Stimulated activated naive CD8-positive, alpha-beta T cell treated with anti-CD3 and anti-CD28 coated beads, Interleukin-15, Interleukin-2, amounts not matched to agents 100 ng/mL and 50 ng/mL, for 24 hours (primary cell): ENCODE measurements around the gene ERO1A.

Source experiments
- H3K27ac Mint-ChIP-seq: one replicate; pipeline ENCODE4 v1.8.0; 2021; ENCODE audit warnings: mild to moderate bottlenecking, mixed read lengths
- H3K27me3 Mint-ChIP-seq: one replicate; pipeline ENCODE4 v1.8.0; 2021; ENCODE audit warnings: mixed read lengths
- H3K36me3 Mint-ChIP-seq: one replicate; pipeline ENCODE4 v1.8.0; 2021; ENCODE audit warnings: low read depth, mixed read lengths
- H3K4me1 Mint-ChIP-seq: one replicate; pipeline ENCODE4 v1.8.0; 2021; ENCODE audit warnings: low read depth, mixed read lengths
- H3K4me3 Mint-ChIP-seq: one replicate; pipeline ENCODE4 v1.8.0; 2021; ENCODE audit warnings: mild to moderate bottlenecking, mixed read lengths
- H3K9me3 Mint-ChIP-seq: one replicate; pipeline ENCODE4 v1.8.0; 2021; ENCODE audit warnings: mixed read lengths

ERO1A gene

DNA sequence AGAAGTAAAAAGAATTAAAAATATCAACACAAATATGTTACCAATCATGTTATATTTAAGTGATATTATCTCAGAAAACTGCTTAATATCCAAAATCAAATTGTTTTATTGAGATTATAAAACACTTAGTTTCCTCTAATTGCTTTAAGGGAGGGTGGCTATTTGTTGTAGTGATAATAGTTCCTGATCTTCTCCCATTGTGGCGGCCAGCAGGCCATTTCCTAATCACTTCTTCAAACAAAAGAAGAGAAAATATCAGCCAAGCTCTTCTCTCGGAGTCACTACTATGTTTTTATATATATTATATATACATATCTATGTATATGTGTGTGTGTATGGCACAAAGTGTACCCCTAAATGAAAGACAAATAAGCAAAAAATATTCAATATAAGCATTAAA is 31.5 kb downstream of the ERO1A start:
- no peak overlapping the region for H3K4me3 Mint-ChIP-seq
- H3K4me1 Mint-ChIP-seq = no peaks in the 10 kb centered on the region
- H3K27me3 Mint-ChIP-seq = no peaks in the 10 kb centered on the region
- H3K9me3 Mint-ChIP-seq = no peaks in the 10 kb centered on the region
- peaks cover 45% of the 10 kb centered on the region for H3K36me3 Mint-ChIP-seq
- no peak overlapping the region for H3K27ac Mint-ChIP-seq

DNA sequence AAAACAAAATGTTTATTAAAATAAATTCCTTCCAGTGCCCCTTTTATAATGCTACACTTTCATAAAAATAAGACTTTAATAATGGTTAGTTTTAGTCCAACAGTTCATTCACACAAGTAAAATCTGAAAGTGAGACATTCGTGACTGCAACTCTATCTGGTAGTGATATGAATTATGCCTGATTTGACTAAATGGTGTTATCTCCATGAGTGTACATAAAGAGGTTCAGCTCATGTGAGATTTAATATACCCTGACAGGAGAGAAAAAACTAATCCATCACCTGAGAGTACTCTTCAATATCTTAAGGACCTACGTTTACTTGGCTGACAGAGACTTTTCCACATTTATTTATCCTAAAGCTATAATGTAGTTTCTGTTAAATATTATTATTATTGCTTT is 34.0 kb downstream of the ERO1A start:
- H3K4me3 Mint-ChIP-seq = no peak overlapping the region

DNA sequence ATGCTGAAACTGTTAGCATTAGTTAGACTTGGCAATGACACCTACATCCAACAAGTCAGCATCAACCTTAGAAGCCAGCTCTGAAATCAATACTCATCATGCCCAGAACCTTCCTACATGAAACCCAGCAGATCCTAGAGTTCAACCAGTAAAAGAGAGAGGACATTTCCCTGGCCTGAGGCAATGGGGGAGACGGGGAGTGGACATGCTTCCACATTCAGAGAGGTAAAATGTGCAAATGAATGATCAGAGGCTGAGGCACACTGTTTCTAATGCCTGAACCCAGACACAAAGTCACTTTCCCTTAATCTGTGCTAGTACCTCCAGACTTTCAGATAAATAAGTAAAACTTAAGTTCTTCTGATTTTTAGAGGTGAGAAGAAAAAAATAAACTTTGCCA is 34.5 kb downstream of the ERO1A start:
- no peak overlapping the region for H3K4me3 Mint-ChIP-seq
- H3K9me3 Mint-ChIP-seq = no peaks in the 10 kb centered on the region
- H3K27me3 Mint-ChIP-seq = no peaks in the 10 kb centered on the region
- no peaks in the 10 kb centered on the region for H3K4me1 Mint-ChIP-seq
- H3K27ac Mint-ChIP-seq = no peak overlapping the region
- peaks cover 58% of the 10 kb centered on the region for H3K36me3 Mint-ChIP-seq

More for the DNA sequence above, 34.0 kb downstream of the ERO1A start:
- peaks cover 58% of the 10 kb centered on the region for H3K36me3 Mint-ChIP-seq
- H3K27ac Mint-ChIP-seq = no peak overlapping the region
- H3K4me1 Mint-ChIP-seq = no peaks in the 10 kb centered on the region
- H3K9me3 Mint-ChIP-seq = no peaks in the 10 kb centered on the region
- no peaks in the 10 kb centered on the region for H3K27me3 Mint-ChIP-seq

DNA sequence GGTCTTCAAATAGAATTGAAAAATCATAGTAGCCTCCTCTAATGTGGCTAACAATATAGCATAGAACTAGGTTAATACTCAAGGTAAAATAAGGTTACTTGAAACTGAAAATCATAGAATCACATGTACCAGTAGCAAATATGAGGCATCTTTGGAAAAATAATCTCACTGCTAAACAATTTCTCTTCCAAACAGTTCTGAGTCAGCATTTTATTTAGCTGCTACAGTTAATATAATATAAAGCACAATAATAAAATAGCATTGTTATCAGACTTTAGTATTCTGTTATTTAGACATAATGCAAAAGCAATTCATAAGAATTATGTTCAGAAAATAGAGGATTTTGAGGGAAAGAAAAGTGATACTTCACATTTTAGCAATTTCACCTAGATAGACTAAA is 35.0 kb downstream of the ERO1A start:
- Mint-ChIP-seq H3K27me3 (no peaks in the 10 kb centered on the region), H3K9me3 (no peaks in the 10 kb centered on the region), H3K27ac (no peak overlapping the region), H3K4me3 (no peak overlapping the region), H3K36me3 (peaks cover 56% of the 10 kb centered on the region), H3K4me1 (no peaks in the 10 kb centered on the region)

DNA sequence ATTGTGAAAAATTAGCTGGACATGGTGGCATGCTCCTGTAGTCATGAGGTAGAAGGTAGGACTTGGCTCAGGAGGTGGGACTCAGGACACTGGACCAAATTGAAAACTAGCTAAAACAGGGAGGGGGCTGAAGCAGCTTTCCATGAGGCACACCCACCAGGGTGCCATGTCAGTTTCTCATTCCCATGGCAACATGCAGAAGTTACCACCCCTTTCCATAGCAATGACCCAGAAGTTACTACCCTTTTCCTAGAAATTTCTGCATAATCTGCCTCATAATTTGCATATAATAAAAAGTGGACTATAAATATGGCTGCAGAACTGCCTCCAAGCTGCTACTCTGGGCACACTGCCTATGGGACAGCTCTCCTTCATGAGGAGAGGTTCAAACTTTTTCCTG is 38.5 kb downstream of the ERO1A start:
- H3K9me3 Mint-ChIP-seq = no peaks in the 10 kb centered on the region
- H3K27me3 Mint-ChIP-seq = no peaks in the 10 kb centered on the region
- H3K4me1 Mint-ChIP-seq = no peaks in the 10 kb centered on the region
- H3K4me3 Mint-ChIP-seq = no peak overlapping the region
- no peak overlapping the region for H3K27ac Mint-ChIP-seq
- peaks cover 60% of the 10 kb centered on the region for H3K36me3 Mint-ChIP-seq

DNA sequence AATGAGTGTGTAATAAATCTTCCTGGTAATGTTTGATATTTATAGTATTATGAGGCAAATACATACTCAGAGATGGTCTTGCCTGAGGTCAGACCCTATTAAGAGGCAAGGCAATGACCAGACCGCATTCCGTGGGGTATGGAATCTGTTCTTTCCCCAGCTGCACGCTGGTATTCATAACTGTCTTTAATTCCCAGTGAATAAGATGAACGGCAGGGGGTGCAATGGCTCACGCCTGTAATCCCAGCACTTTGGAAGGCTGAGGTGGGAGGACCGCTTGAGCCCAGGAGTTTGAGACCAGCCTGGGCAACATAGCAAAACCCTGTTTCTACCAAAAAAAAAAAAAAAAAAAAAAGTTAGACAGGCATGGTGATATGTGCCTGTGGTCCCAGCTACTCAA is 44.6 kb downstream of the ERO1A start:
- no peak overlapping the region for H3K4me3 Mint-ChIP-seq
- H3K27ac Mint-ChIP-seq = no peak overlapping the region
- no peaks in the 10 kb centered on the region for H3K9me3 Mint-ChIP-seq
- no peaks in the 10 kb centered on the region for H3K27me3 Mint-ChIP-seq
- H3K4me1 Mint-ChIP-seq = no peaks in the 10 kb centered on the region
- H3K36me3 Mint-ChIP-seq = peaks cover 72% of the 10 kb centered on the region

DNA sequence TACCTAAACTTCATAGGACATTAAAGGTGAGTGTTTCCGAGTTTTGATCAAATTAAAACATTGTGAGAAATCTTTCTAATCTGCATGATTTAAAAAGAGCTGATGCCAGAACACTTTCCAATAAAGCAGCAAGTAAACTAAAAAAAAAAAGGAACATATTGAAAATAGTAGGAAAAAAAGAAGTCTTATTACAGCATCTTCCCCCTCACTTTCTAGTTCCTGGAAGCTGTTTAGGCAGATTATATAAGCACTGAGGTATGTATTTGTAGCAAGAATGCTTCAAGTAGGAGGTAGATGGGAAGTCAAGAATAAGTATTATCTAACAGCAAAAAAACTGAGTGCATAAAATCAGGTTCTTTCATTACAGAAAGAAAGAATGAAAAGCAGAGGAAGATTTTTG is 45.8 kb downstream of the ERO1A start:
- peak overlapping the region; percentile 26 for H3K27ac Mint-ChIP-seq

DNA sequence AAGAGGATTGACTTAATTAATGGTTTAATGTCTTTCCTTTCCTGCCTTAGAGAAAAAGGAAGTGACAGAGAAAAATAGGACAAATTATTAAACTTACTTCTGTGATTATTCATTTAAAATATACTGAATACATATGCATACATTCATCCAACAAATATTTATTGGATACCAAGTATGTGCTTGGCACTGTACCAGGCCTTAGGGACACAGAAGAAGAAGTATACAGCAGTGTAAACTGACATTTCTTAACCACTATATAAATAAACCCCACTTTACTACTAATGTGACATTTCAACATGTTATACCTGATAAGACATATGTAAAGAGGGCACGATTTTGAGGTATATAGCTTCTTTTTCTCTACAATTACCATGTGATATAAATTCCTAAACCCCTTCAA is 53.6 kb downstream of the ERO1A start:
- H3K4me1 Mint-ChIP-seq = peaks cover 15% of the 10 kb centered on the region
- H3K27ac Mint-ChIP-seq = no peak overlapping the region
- H3K36me3 Mint-ChIP-seq = peaks cover 48% of the 10 kb centered on the region
- no peak overlapping the region for H3K4me3 Mint-ChIP-seq
- no peaks in the 10 kb centered on the region for H3K27me3 Mint-ChIP-seq
- peaks cover 11% of the 10 kb centered on the region for H3K9me3 Mint-ChIP-seq

More for the DNA sequence above, 45.8 kb downstream of the ERO1A start:
- peaks cover 67% of the 10 kb centered on the region for H3K36me3 Mint-ChIP-seq
- no peaks in the 10 kb centered on the region for H3K27me3 Mint-ChIP-seq
- no peaks in the 10 kb centered on the region for H3K9me3 Mint-ChIP-seq
- H3K4me1 Mint-ChIP-seq = no peaks in the 10 kb centered on the region
- H3K4me3 Mint-ChIP-seq = no peak overlapping the region

DNA sequence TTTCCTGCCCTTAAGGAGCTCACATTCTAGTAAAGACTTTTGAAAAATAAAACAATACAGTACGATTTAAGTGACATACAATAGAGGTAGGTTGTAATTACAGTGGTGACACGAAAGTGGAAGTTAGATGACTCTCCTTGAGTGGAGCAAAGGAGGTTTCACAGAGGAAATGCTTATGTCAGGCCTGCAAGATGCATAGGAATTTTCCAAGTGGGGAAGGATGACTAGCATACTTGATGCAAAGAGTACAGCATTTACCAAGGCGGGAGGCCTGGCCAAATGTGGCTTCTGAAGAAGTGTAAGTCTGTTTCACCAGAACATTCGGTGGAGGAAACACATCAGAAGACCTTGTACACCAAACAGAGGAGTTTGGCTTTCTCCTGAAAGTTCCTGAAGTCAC is 55.2 kb downstream of the ERO1A start:
- H3K27ac Mint-ChIP-seq = peak overlapping the region; percentile 90
- H3K9me3 Mint-ChIP-seq = peaks cover 11% of the 10 kb centered on the region
- peak overlapping the region; percentile 10 for H3K4me3 Mint-ChIP-seq
- H3K36me3 Mint-ChIP-seq = peaks cover 39% of the 10 kb centered on the region
- no peaks in the 10 kb centered on the region for H3K27me3 Mint-ChIP-seq
- H3K4me1 Mint-ChIP-seq = peaks cover 15% of the 10 kb centered on the region

DNA sequence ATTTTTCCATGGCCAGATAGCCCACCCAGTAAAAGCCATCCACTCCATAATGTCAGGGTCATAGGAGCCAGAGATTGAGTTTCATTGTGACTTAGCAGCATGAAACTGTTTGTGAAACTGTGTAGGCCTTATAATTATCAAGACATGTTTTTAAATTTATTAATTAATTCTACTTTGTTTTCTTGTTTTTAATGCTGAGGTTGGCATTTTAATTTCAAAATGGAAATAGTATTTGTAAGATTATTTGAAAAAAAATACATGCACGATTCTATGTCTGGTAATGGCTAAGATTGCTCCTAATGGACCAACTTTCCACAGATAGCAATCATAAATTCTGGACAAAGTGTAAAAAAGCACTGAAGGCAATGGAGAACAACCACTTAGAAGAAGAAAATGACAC is 75.7 kb downstream of the ERO1A start:
- H3K4me1 Mint-ChIP-seq = no peaks in the 10 kb centered on the region
- H3K9me3 Mint-ChIP-seq = no peaks in the 10 kb centered on the region
- no peak overlapping the region for H3K27ac Mint-ChIP-seq
- H3K36me3 Mint-ChIP-seq = no peaks in the 10 kb centered on the region
- H3K27me3 Mint-ChIP-seq = no peaks in the 10 kb centered on the region
- H3K4me3 Mint-ChIP-seq = no peak overlapping the region

DNA sequence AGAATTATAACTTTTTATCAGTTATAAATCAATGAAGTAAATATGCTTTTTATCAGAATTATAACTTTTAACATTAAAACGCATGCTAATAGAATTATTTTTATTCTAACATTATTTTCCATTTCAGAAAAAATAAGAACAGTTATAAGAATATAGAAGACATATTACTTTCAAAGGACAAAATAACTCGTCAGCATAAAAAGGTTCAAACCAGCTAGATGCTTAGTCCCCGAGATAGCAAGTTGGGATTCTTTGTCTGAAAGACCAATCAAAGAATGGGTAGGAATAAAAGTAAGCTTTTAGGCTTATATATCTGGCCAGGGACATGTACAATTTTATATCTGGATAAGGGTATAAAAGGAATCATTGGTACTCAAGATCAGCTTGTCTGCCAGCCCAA is 76.8 kb downstream of the ERO1A start:
- Mint-ChIP-seq H3K4me1 (no peaks in the 10 kb centered on the region), H3K27ac (no peak overlapping the region), H3K27me3 (no peaks in the 10 kb centered on the region), H3K36me3 (no peaks in the 10 kb centered on the region), H3K9me3 (no peaks in the 10 kb centered on the region), H3K4me3 (no peak overlapping the region)

DNA sequence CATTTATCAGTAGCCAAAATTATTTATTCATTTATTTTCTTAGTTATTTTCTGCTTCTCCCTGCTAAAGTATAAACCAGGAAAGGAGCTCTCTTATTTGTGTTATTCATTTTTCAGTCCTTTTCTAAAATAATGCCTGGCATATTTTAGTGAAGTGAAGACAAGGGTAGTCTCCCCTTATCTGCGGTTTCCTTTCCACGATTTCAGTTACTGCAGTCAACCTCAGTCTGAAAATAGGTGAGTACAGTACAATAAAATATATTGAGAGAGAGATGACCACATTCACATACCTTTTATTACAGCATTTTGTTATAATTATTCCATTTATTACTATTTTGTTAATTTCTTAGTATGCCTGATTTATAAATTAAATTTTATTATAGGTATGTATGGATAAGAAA is 85.2 kb downstream of the ERO1A start:
- no peaks in the 10 kb centered on the region for H3K36me3 Mint-ChIP-seq
- H3K4me3 Mint-ChIP-seq = no peak overlapping the region
- H3K9me3 Mint-ChIP-seq = peaks cover under 1% of the 10 kb centered on the region
- no peak overlapping the region for H3K27ac Mint-ChIP-seq
- no peaks in the 10 kb centered on the region for H3K4me1 Mint-ChIP-seq
- peaks cover 5% of the 10 kb centered on the region for H3K27me3 Mint-ChIP-seq

DNA sequence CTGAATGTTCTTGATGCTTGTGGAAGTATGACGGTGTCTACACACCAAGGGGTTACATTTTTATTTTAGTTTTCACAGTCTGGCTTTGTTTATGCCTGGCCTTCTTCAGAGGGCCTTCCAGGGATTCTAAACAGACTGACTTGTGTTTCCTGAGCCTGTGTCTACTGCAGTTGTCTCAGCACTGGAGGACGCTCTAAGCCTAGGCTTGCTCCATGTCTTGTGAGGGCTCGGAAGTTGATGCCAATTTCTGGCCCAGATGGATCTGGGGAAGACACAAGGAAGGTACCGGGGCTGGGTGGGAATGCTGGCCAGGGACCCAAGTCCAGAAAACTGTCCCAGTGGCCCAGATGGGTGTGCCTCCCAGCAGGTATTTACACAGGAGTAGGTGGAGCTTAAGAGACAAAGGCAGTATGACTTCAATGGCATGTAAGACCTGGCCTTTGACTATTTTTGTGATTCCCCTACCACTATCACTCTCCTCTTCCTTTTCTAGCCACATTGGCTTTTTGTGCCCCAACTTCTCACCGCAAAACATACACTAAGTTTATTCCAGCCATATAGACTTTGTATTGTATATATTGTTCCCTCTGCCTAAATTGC is 85.8 kb downstream of the ERO1A start:
- Mint-ChIP-seq H3K9me3 (peaks cover 4% of the 10 kb centered on the region), H3K36me3 (no peaks in the 10 kb centered on the region), H3K27me3 (peaks cover 5% of the 10 kb centered on the region)

DNA sequence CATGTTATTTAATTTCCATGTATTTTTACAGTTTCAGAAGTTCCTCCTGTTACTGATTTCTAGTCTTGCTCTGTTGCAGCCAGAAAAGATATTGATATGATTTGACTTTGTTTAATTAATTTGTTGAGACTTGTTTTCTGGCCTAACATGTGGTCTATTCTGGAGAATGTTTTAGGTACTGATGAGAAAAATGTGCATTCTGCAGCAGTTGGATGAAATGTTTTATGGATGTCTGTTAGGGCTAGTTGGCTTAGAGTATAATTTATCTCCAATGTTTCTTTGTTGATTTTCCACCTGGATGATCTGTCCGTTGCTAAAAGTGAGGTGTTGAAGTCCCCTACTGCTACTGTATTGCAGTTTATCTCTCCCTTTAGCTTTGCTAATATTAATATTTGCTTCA is 88.3 kb downstream of the ERO1A start:
- H3K4me3 Mint-ChIP-seq = no peak overlapping the region
- H3K9me3 Mint-ChIP-seq = peaks cover 4% of the 10 kb centered on the region
- H3K27me3 Mint-ChIP-seq = peaks cover 5% of the 10 kb centered on the region
- no peak overlapping the region for H3K27ac Mint-ChIP-seq
- H3K4me1 Mint-ChIP-seq = no peaks in the 10 kb centered on the region
- no peaks in the 10 kb centered on the region for H3K36me3 Mint-ChIP-seq

More for the DNA sequence above, 85.8 kb downstream of the ERO1A start:
- Mint-ChIP-seq H3K4me1 (no peaks in the 10 kb centered on the region), H3K4me3 (no peak overlapping the region), H3K27ac (no peak overlapping the region)

DNA sequence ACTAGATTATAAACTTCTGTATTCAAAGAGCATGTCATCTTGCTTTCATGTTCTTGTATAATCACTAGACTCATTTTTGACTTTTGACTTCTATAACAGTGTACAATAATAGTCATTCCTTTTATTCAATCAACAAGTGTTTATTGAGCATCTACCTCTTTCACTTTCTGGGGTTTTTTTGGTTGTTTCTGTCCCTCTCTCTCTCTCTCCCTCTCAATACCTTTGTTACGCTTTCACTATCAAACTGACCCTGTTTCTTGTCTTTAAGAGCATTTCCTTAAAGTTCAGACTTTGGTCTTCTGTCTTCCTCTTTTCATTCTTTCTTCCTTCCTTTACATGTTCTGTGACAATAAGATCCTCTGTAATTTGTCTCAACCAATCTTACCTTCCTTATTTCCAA is 93.2 kb downstream of the ERO1A start:
- H3K27ac Mint-ChIP-seq = no peak overlapping the region
- peaks cover 4% of the 10 kb centered on the region for H3K9me3 Mint-ChIP-seq
- no peak overlapping the region for H3K4me3 Mint-ChIP-seq
- peaks cover 4% of the 10 kb centered on the region for H3K27me3 Mint-ChIP-seq
- H3K36me3 Mint-ChIP-seq = no peaks in the 10 kb centered on the region
- H3K4me1 Mint-ChIP-seq = no peaks in the 10 kb centered on the region

DNA sequence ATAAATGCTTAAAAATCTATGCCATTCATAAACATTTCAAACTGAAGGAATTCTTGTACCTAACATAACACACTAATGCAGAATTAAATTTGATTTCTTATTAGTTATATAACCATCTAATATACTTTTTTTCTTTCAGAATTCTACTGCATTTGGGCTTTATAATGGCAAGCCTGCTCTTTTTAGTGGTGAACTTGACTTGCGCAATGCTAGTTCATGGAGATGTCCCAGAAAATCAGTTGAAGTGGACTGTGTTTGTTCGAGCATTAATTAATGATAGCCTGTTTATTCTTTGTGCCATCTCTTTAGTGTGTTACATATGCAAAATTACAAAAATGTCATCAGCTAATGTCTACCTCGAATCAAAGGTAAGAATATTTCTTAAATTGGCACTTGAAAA is 95.4 kb downstream of the ERO1A start:
- H3K27me3 Mint-ChIP-seq = no peaks in the 10 kb centered on the region
- H3K36me3 Mint-ChIP-seq = no peaks in the 10 kb centered on the region
- no peak overlapping the region for H3K27ac Mint-ChIP-seq
- no peaks in the 10 kb centered on the region for H3K4me1 Mint-ChIP-seq
- peaks cover 5% of the 10 kb centered on the region for H3K9me3 Mint-ChIP-seq
- H3K4me3 Mint-ChIP-seq = no peak overlapping the region
